IPS-15b (cell line): Measurements from ENCODE around the gene CCDC102A.
"Not testable (repeated sequence)": the region's sequence is repeated elsewhere in the genome, so short reads cannot be mapped to it uniquely, and the experiment has no call there.

ENCODE experiments used
- H3K27me3 ChIP-seq: one replicate; pipeline ENCODE4 v1.6.1; 2013; ENCODE audit warnings: low read length; ENCODE audit not compliant: control insufficient read depth, insufficient read depth
- H3K36me3 ChIP-seq: one replicate; pipeline ENCODE4 v1.6.1; 2013; ENCODE audit warnings: low read length; ENCODE audit not compliant: control insufficient read depth, insufficient read depth
- H3K4me1 ChIP-seq: one replicate; pipeline ENCODE4 v1.6.1; 2013; ENCODE audit warnings: mild to moderate bottlenecking, low read length; ENCODE audit not compliant: control insufficient read depth, insufficient read depth
- H3K4me3 ChIP-seq: one replicate; pipeline ENCODE4 v1.5.1; 2013; ENCODE audit warnings: low read depth, low read length
- H3K9ac ChIP-seq: one replicate; pipeline ENCODE4 v1.6.1; 2013; ENCODE audit warnings: low read depth, mild to moderate bottlenecking, low read length
- H3K9me3 ChIP-seq: one replicate; pipeline ENCODE4 v1.6.1; 2013; ENCODE audit warnings: mild to moderate bottlenecking, low read length; ENCODE audit not compliant: control insufficient read depth, insufficient read depth

CCDC102A gene

GRCh38 chr16:57563487-57563750, 27.0 kb upstream of the CCDC102A start:
- Histone ChIP-seq H3K36me3 (peaks cover 3% of the 10 kb centered on the region), H3K4me3 (no peak overlapping the region), H3K4me1 (no peaks in the 10 kb centered on the region), H3K27me3 (no peaks in the 10 kb centered on the region), H3K9me3 (no peaks in the 10 kb centered on the region), H3K9ac (no peak overlapping the region)

- Histone ChIP-seq H3K4me1 (no peaks in the 10 kb centered on the region), H3K36me3 (no peaks in the 10 kb centered on the region), H3K9ac (no peak overlapping the region), H3K27me3 (no peaks in the 10 kb centered on the region), H3K9me3 (no peaks in the 10 kb centered on the region), H3K4me3 (no peak overlapping the region)
Observed at GRCh38 chr16:57562669-57563486, 26.5 kb upstream of the CCDC102A start.

- H3K4me3 ChIP-seq = no peak overlapping the region
- H3K9ac ChIP-seq = no peak overlapping the region
- no peaks in the 10 kb centered on the region for H3K4me1 ChIP-seq
- H3K9me3 ChIP-seq = no peaks in the 10 kb centered on the region
- H3K36me3 ChIP-seq = no peaks in the 10 kb centered on the region
- H3K27me3 ChIP-seq = no peaks in the 10 kb centered on the region
Observed at GRCh38 chr16:57562066-57562465, 25.7 kb upstream of the CCDC102A start.

- Histone ChIP-seq H3K27me3 (no peaks in the 10 kb centered on the region), H3K9me3 (no peaks in the 10 kb centered on the region), H3K4me1 (no peaks in the 10 kb centered on the region), H3K36me3 (no peaks in the 10 kb centered on the region), H3K4me3 (no peak overlapping the region), H3K9ac (no peak overlapping the region)
Observed at GRCh38 chr16:57559072-57559790, 22.9 kb upstream of the CCDC102A start.

GRCh38 chr16:57556941-57557541, 20.7 kb upstream of the CCDC102A start:
- no peak overlapping the region for H3K9ac ChIP-seq
- no peak overlapping the region for H3K4me3 ChIP-seq
- no peaks in the 10 kb centered on the region for H3K36me3 ChIP-seq
- no peaks in the 10 kb centered on the region for H3K27me3 ChIP-seq
- H3K4me1 ChIP-seq = no peaks in the 10 kb centered on the region
- no peaks in the 10 kb centered on the region for H3K9me3 ChIP-seq

GRCh38 chr16:57555831-57556230, 19.5 kb upstream of the CCDC102A start:
- Histone ChIP-seq H3K9me3 (no peaks in the 10 kb centered on the region), H3K9ac (no peak overlapping the region), H3K27me3 (no peaks in the 10 kb centered on the region), H3K4me3 (no peak overlapping the region), H3K4me1 (no peaks in the 10 kb centered on the region), H3K36me3 (no peaks in the 10 kb centered on the region)

- H3K4me1 ChIP-seq = no peaks in the 10 kb centered on the region
- no peak overlapping the region for H3K9ac ChIP-seq
- no peaks in the 10 kb centered on the region for H3K9me3 ChIP-seq
- H3K4me3 ChIP-seq = no peak overlapping the region
- no peaks in the 10 kb centered on the region for H3K36me3 ChIP-seq
- no peaks in the 10 kb centered on the region for H3K27me3 ChIP-seq
Observed at GRCh38 chr16:57551057-57551456, 14.7 kb upstream of the CCDC102A start.

- Histone ChIP-seq H3K27me3 (no peaks in the 10 kb centered on the region), H3K36me3 (no peaks in the 10 kb centered on the region), H3K9me3 (no peaks in the 10 kb centered on the region), H3K4me3 (no peak overlapping the region), H3K9ac (no peak overlapping the region), H3K4me1 (no peaks in the 10 kb centered on the region)
Observed at GRCh38 chr16:57549730-57550129, 13.4 kb upstream of the CCDC102A start.

- Histone ChIP-seq H3K36me3 (no peaks in the 10 kb centered on the region), H3K4me3 (no peak overlapping the region), H3K4me1 (no peaks in the 10 kb centered on the region), H3K9me3 (no peaks in the 10 kb centered on the region), H3K9ac (no peak overlapping the region), H3K27me3 (peaks cover 6% of the 10 kb centered on the region)
Observed at GRCh38 chr16:57548408-57548807, 12.0 kb upstream of the CCDC102A start.

- H3K4me3 ChIP-seq, H3K9ac ChIP-seq, H3K27me3 ChIP-seq, H3K36me3 ChIP-seq, H3K9me3 ChIP-seq, H3K4me1 ChIP-seq: not testable (repeated sequence)
Observed at GRCh38 chr16:57547524-57547923, 11.2 kb upstream of the CCDC102A start.

GRCh38 chr16:57544124-57544653, 7.8 kb upstream of the CCDC102A start:
- Histone ChIP-seq H3K4me3 (no peak overlapping the region), H3K9ac (no peak overlapping the region)

More at GRCh38 chr16:57544124-57544653, 7.8 kb upstream of the CCDC102A start:
- H3K9me3 ChIP-seq = no peaks in the 10 kb centered on the region
- H3K36me3 ChIP-seq = no peaks in the 10 kb centered on the region
- peaks cover 8% of the 10 kb centered on the region for H3K27me3 ChIP-seq
- no peaks in the 10 kb centered on the region for H3K4me1 ChIP-seq
